NCI-H526 (cell line): ENCODE results near the gene VAMP8.
"Not testable (repeated sequence)": the region's sequence is repeated elsewhere in the genome, so short reads cannot be mapped to it uniquely, and the experiment has no call there.

ENCODE experiments used
- DNase-seq, 2 experiments: peaks; one replicate each; lab custom pipeline; 2025; lab: John Stamatoyannopoulos, UW

Gene VAMP8

GRCh38 chr2:85598594-85599340 is 21.4 kb downstream of the VAMP8 start:
- DNase-seq, result no peak

GRCh38 chr2:85599468-85600234 is 22.3 kb downstream of the VAMP8 start:
- no peak for DNase-seq

GRCh38 chr2:85600235-85600575 is 22.8 kb downstream of the VAMP8 start:
- DNase-seq, result no peak

GRCh38 chr2:85600951-85601770 is 23.8 kb downstream of the VAMP8 start:
- no peak for DNase-seq

- peak in 1 of 2 experiments; percentile 75 for DNase-seq
These were observed 24.5 kb downstream of the VAMP8 start for GRCh38 chr2:85601771-85602475.

- DNase-seq, result peak; percentile 60 to 96
These were observed 25.3 kb downstream of the VAMP8 start, which contains the start of gene TMEM150A for GRCh38 chr2:85602476-85603234. TSS of gene TMEM150A (minus strand) at chr2:85602698. CDS start at chr2:85601948, 750 bp downstream.

GRCh38 chr2:85604133-85604444 is 26.7 kb downstream of the VAMP8 start:
- DNase-seq, result not testable (repeated sequence)

- no peak for DNase-seq
These were observed 27.4 kb downstream of the VAMP8 start for GRCh38 chr2:85604568-85605339.

GRCh38 chr2:85605406-85606115 is 28.2 kb downstream of the VAMP8 start:
- no peak for DNase-seq

- no peak for DNase-seq
These were observed 28.7 kb downstream of the VAMP8 start for GRCh38 chr2:85606116-85606455.

- no peak for DNase-seq
These were observed 30.2 kb downstream of the VAMP8 start for GRCh38 chr2:85607268-85608215.

GRCh38 chr2:85611217-85611704 is 33.9 kb downstream of the VAMP8 start:
- DNase-seq, result no peak

- DNase-seq, result peak; percentile 62 to 95
These were observed 34.6 kb downstream of the VAMP8 start, which contains the start of gene C2orf68 for GRCh38 chr2:85611705-85612587. TSS of gene C2orf68 (minus strand) at chr2:85612066. CDS start at chr2:85611984, 82 bp downstream.

- no peak for DNase-seq
These were observed 36.5 kb downstream of the VAMP8 start for GRCh38 chr2:85613717-85614515.

- not testable (repeated sequence) for DNase-seq
These were observed 37.4 kb downstream of the VAMP8 start for GRCh38 chr2:85614757-85615156.

GRCh38 chr2:85615413-85615728 is 38.0 kb downstream of the VAMP8 start:
- DNase-seq, result no peak

- DNase-seq, result not testable (repeated sequence)
These were observed 40.3 kb downstream of the VAMP8 start for GRCh38 chr2:85617723-85618122.
